Retinal pigment epithelial cell (primary cell): ENCODE data around the gene CEP164.
A peak's percentile ranks its signal among the peaks of the same experiment; 100 is the strongest.

Experiments
- DNase-seq: peaks from one replicate; pipeline ENCODE4 v3.0.0-alpha.2; 2010; ENCODE audit warnings: low read depth
- H3K4me3 ChIP-seq: 2 replicates; pipeline ENCODE4 v1.5.1; 2011; ENCODE audit warnings: mild to moderate bottlenecking, low read length, control low read depth, moderate library complexity
- TF ChIP-seq, protein P1 (sequence below): conservative IDR thresholded peaks from 2 replicates; pipeline ENCODE4 v1.5.1; 2011; ENCODE audit warnings: low read depth, low read length, control low read depth, inconsistent platforms

Gene CEP164

DNA sequence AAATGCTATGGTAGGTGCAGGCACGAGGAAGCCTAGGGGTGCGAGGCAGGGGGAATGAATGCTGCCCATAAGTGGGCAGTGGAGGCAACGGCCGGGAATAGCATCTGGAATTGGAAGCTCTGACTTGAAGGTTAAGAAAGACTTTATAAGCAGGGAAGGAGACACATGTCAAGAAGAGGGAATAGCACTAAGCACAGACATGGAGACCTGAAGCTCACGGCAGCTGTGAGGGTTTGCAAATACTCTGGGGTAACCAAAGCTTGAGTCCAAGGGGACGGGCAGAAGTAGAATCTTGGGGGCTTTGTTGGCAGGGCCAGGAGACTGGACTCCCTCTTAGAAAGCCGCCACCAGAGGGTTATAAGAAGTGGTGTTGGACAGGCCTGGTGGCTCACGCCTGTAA lies 112.6 kb downstream of the CEP164 start:
- H3K4me3 ChIP-seq, result no peak overlapping the region
- TF ChIP-seq, protein P1, sequence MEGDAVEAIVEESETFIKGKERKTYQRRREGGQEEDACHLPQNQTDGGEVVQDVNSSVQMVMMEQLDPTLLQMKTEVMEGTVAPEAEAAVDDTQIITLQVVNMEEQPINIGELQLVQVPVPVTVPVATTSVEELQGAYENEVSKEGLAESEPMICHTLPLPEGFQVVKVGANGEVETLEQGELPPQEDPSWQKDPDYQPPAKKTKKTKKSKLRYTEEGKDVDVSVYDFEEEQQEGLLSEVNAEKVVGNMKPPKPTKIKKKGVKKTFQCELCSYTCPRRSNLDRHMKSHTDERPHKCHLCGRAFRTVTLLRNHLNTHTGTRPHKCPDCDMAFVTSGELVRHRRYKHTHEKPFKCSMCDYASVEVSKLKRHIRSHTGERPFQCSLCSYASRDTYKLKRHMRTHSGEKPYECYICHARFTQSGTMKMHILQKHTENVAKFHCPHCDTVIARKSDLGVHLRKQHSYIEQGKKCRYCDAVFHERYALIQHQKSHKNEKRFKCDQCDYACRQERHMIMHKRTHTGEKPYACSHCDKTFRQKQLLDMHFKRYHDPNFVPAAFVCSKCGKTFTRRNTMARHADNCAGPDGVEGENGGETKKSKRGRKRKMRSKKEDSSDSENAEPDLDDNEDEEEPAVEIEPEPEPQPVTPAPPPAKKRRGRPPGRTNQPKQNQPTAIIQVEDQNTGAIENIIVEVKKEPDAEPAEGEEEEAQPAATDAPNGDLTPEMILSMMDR, result no peak
- no peak for DNase-seq

GRCh38 chr11:117441146-117441975 lies 113.7 kb downstream of the CEP164 start:
- no peak overlapping the region for H3K4me3 ChIP-seq
- TF ChIP-seq, protein P1, result no peak
- DNase-seq, result no peak

GRCh38 chr11:117442049-117442868 lies 114.6 kb downstream of the CEP164 start:
- TF ChIP-seq, protein P1, result no peak
- no peak overlapping the region for H3K4me3 ChIP-seq
- DNase-seq, result no peak

DNA sequence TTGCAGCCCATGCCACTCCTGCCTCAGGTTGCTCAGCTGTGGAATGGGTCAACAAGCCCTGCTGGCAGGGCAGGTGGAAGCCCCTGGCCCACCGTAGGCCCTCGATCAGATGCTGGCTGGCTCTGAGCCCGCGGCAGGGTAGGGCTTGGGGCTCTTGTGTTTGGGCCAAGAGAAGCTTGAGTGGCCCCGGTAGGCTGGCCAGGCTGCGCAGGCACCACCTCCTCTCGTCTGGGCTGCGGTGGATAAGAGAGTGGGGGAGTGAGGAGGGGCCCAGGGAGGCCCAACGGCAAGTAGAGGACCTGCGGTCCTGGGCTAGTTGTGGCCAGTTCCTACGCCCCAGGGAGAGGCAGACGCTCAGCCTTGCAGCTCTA lies 115.2 kb downstream of the CEP164 start:
- no peak for DNase-seq
- TF ChIP-seq, protein P1, result no peak
- no peak overlapping the region for H3K4me3 ChIP-seq

DNA sequence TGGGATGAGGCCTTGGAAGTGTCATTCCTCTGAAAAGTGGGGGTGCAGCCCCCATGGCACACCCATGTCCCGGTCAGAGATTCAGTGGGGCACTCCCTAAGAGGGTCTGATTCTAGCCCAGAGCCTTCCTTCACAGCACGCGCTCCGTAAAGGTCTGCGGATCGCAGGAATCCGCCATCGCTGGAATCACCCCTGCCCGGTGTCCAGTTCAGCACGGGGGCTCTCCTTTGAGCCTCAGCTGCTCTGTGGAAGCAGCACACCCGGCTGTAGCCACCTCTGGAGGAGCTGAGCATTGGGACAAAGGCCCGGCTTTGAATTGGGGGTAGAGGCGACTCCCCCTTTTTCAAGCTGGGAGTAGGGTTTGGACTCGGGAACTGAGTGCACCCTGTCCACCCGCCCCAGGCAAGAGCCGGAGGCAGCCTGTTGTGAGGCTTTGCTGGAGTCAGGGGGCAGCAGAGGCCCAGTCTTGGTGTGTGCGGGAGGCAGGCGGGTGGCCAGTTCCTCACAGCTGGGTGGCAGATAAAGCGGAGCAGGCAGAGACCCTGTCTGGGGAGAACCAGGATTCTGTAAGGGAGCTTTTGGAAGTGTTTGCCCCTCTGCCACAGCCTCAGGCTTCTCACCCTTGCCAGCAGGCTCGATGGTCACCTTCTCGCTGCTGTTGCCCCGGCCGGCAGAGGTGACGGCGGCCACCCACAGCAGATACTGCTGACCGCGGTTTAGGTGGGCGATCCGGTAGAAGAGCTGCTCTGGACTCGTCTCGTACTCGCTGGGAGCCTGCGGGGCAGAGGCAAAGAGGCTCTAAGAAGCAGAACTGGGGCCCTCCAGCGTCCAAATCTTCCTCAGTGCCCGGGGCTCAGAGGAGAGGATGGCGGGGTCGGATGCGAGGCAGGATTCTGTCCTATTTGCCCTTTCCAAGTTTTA lies 115.9 kb downstream of the CEP164 start:
- DNase-seq, result no peak
- TF ChIP-seq, protein P1, result peak; percentile 82
- no peak overlapping the region for H3K4me3 ChIP-seq

DNA sequence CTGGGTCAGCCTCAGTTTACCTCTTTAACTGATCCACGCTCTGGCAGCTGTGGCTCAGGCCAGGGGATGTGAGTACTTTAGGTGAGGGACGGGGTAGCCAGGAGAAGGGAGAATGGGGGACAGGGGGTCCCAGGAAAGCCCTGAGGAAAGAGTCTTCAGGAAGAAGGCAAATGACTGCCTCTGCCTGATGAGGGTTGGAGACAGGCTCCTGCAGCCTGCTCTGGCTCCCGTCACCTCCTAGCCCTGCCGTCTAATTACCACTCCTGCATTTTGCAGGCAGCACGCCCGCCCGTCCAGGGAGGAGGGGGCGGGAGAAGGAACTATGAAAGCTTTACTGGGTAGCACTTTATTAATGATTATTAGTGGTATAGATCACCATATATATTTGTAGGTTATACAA lies 116.6 kb downstream of the CEP164 start:
- DNase-seq, result no peak
- no peak overlapping the region for H3K4me3 ChIP-seq
- TF ChIP-seq, protein P1, result no peak
